Cardiac atrium fibroblast (primary cell): ENCODE results near the gene B4GALT4. TPM values are rescaled to one million over a fixed set of nuclear protein-coding genes. Genes with fewer than 3 reads are reported as not detected.

Experiments
- total RNA-seq: library from RNA; depleted of rRNA; stranded (reverse); fragments of >200 nt; gene quantifications from 2 replicates; pipeline ENCODE4 v1.2.3, GENCODE V29; 2015

B4GALT4 gene, protein sequence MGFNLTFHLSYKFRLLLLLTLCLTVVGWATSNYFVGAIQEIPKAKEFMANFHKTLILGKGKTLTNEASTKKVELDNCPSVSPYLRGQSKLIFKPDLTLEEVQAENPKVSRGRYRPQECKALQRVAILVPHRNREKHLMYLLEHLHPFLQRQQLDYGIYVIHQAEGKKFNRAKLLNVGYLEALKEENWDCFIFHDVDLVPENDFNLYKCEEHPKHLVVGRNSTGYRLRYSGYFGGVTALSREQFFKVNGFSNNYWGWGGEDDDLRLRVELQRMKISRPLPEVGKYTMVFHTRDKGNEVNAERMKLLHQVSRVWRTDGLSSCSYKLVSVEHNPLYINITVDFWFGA
- 24.9 and 38.4 TPM in 2 replicates for total RNA-seq

DNA sequence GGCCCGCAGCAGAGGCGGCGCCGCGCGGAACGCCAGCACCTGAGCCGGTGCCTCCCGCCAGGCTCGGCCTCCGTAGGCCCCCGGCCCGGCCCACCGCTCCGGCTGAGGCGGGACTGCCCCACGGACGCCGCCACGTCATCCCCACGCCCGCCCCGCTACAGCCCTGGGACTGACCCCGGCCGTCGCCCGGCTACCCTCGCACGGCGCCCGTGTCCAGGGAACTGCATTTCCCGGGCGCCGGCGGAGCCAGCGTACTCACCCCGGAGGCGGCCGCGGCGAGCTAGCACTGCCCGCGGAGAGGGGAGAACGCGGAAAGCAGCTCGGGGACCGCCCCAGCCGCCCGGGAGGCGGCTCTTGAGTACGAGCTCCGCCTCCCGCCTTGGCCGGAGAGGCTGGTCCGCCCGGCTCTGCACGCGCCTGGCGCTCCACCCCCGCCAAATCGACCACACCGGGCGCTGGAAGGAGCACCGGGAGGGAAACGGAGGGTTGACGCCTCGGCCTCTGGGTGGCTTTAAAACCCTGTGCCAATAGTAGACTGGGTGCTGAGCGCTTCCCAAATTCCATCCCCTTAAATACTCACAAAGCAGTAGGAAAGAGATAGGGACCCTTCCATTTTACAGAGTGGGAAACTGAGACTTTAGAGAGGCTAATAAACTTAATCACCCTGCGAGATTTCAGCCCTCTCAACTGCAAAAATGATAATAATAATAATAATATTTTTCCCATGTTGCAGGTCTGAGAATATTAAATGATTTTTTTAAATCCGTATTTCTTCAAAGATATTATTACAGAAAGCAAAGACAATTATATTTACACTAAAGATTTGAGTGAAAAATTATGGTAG lies at the start of gene B4GALT4:
Gene B4GALT4, minus strand, starts transcription at position 288 of the 844 bp plus-strand sequence. CDS start 10,779 bp downstream, outside the sequence.

DNA sequence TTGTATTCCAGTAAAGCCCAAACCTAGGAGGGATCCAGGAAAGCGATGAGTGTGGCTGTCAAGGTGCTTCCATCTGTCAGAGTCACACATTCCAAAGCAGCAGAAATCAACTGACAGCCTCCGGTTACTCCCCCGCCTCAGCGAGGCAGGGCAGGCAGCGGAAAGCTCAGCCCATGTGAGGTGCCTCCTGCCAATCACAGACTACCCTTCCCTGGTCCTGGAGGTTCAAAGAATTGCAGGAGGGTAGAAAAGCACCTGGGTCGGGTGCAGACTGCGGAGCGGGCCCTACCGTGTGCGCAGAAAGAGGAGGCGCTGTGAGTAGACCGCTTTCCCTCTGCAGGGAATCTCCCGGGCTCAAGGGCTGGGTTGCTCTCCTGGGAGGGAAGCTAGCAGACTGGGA lies 67.4 kb downstream of the B4GALT4 start, which contains the start of gene UPK1B:
Gene UPK1B, plus strand, starts transcription at position 274 of the 400 bp plus-strand sequence. CDS start 13,144 bp downstream, outside the sequence.

Other genes starting within 250 kb of the B4GALT4 start
- gene IGSF11, start 206.0 kb downstream of the B4GALT4 start, total RNA-seq = not detected in 2 replicates
- not detected in 2 replicates for gene TEX55, start 94.7 kb downstream of the B4GALT4 start, total RNA-seq
- gene UPK1B, start 67.3 kb downstream of the B4GALT4 start, total RNA-seq = 0.18 TPM in 1 of 2 replicates, not detected in the other
- gene ARHGAP31, start 53.5 kb upstream of the B4GALT4 start, total RNA-seq = 6.5 and 13.1 TPM in 2 replicates
- 62.2 and 64.4 TPM in 2 replicates for gene TMEM39A, start 222.7 kb upstream of the B4GALT4 start, total RNA-seq
- 11.9 and 16.4 TPM in 2 replicates for gene POGLUT1, start 228.1 kb upstream of the B4GALT4 start, total RNA-seq